PC-9 (cell line): ENCODE results near the gene CCDC8. TPM values are rescaled to one million over a fixed set of nuclear protein-coding genes. Genes with fewer than 3 reads are reported as not detected.

ENCODE experiments used
- BruUV-seq: library from RNA; stranded (reverse); fragments of 400-500 nt; replicated peaks from 2 replicates; lab custom pipeline; 2021; lab: Mats Ljungman, UMichigan
- CTCF ChIA-PET: fragments of 300-600 bp; sonication (Branson Sonifier 250); formaldehyde crosslinking; loops from one replicate; lab custom pipeline; 2022; ENCODE audit warnings: antibody characterized with exemption; lab: Charles Lee
- POLR2A ChIA-PET: fragments of 300-600 bp; sonication (Branson Sonifier 250); formaldehyde crosslinking; loops from one replicate; lab custom pipeline; 2022; ENCODE audit warnings: antibody characterized with exemption; ENCODE audit not compliant: unreplicated experiment; lab: Charles Lee
- DNase-seq, 2 experiments: peaks; one replicate each; pipeline versions ENCODE4 v3.0.0 to v3.0.0-alpha.2; 2015 to 2022; ENCODE audit warnings: mixed read lengths in 1 of 2
- H2AFZ ChIP-seq: fragments of 200-600 bp; sonication (generic); 2 replicates; pipeline ENCODE4 v1.8.1; 2017; ENCODE audit warnings: antibody characterized with exemption
- H3F3A ChIP-seq: fragments of 200-600 bp; sonication (generic); 2 replicates; pipeline ENCODE4 v1.8.1; 2017; ENCODE audit warnings: antibody characterized with exemption, mild to moderate bottlenecking, low read depth; ENCODE audit not compliant: insufficient read depth
- H3K27ac ChIP-seq: fragments of 200-600 bp; sonication (generic); 2 replicates; pipeline ENCODE4 v1.6.1; 2016; ENCODE audit warnings: mixed run types
- H3K27me3 ChIP-seq: fragments of 200-600 bp; sonication (generic); 2 replicates; pipeline ENCODE4 v1.6.1; 2016; ENCODE audit warnings: low read depth, mixed run types; ENCODE audit not compliant: insufficient read depth
- H3K36me3 ChIP-seq: fragments of 200-600 bp; sonication (generic); 2 replicates; pipeline ENCODE4 v1.6.1; 2016; ENCODE audit warnings: low read depth, mixed run types
- H3K4me1 ChIP-seq: fragments of 200-600 bp; sonication (generic); replicated peaks from 2 replicates; pipeline ENCODE4 v1.6.1; 2016; ENCODE audit warnings: mixed run types; ENCODE audit not compliant: insufficient read depth
- H3K4me2 ChIP-seq: fragments of 200-600 bp; sonication (generic); 2 replicates; pipeline ENCODE4 v1.6.1; 2017; ENCODE audit warnings: mixed run types
- H3K4me3 ChIP-seq: fragments of 200-600 bp; sonication (generic); 2 replicates; pipeline ENCODE4 v1.6.1; 2016; ENCODE audit warnings: mixed run types
- H3K79me2 ChIP-seq: fragments of 200-600 bp; sonication (generic); 2 replicates; pipeline ENCODE4 v1.6.1; 2017; ENCODE audit warnings: low read depth, mixed run types
- H3K9me2 ChIP-seq: fragments of 200-600 bp; sonication (generic); 2 replicates; pipeline ENCODE4 v1.8.1; 2017; ENCODE audit warnings: mild to moderate bottlenecking; ENCODE audit not compliant: insufficient read depth
- H3K9me3 ChIP-seq: fragments of 200-600 bp; sonication (generic); 2 replicates; pipeline ENCODE4 v1.8.1; 2016; ENCODE audit warnings: low read depth; ENCODE audit not compliant: insufficient read depth
- H4K20me1 ChIP-seq: fragments of 200-600 bp; sonication (generic); 2 replicates; pipeline ENCODE4 v1.8.1; 2017; ENCODE audit not compliant: insufficient read depth
- CTCF ChIP-seq: fragments of 200-600 bp; sonication (generic); conservative IDR thresholded peaks from 2 replicates; pipeline ENCODE4 v1.6.1; 2017; ENCODE audit warnings: mixed run types, antibody characterized with exemption, mild to moderate bottlenecking, moderate library complexity
- EZH2 ChIP-seq: fragments of 200-600 bp; sonication (generic); IDR thresholded peaks from 2 replicates; pipeline ENCODE4 v1.8.0; 2017; ENCODE audit warnings: antibody characterized with exemption, low read depth
- intact Hi-C: fragments of 100-400 bp; cut with micrococcal nuclease; formaldehyde crosslinking; loops from one replicate; pipeline ENCODE4 v1.10.0; 2022; ENCODE audit not compliant: unreplicated experiment
- total RNA-seq: library from RNA; stranded (reverse); gene quantifications from 2 replicates; pipeline ENCODE4 v1.2.3, GENCODE V29; 2021

Gene CCDC8
- total RNA-seq, 1 experiment from 2014 or later: 4.2 TPM

- no peaks in the 10 kb centered on the region for H3K9me3 ChIP-seq
- no TSS peak for BruUV-seq
- ChIA-PET POLR2A (interaction anchor here (0.6 kb wide), 1 partner anchor 106 kb away, joined by 3 read pairs; no protein-coding TSS in a partner anchor), CTCF (interaction anchor here (0.6 kb wide), 1 partner anchor 56 kb away, joined by 3 read pairs; no protein-coding TSS in a partner anchor)
- H2AFZ ChIP-seq: no peak overlapping the region
- no peak overlapping the region for H3K4me3 ChIP-seq
- no peak for TF ChIP-seq EZH2
- no peak for TF ChIP-seq CTCF
- H3K4me2 ChIP-seq: no peak overlapping the region
- H3K27me3 ChIP-seq: no peaks in the 10 kb centered on the region
- peaks cover 48% of the 10 kb centered on the region for H3K79me2 ChIP-seq
- H3K36me3 ChIP-seq: 0 out of 2 replicates have a peak, but pooled peaks cover 10% of the 10 kb centered on the region
- peaks cover 41% of the 10 kb centered on the region for H3K4me1 ChIP-seq
- H3K27ac ChIP-seq: no peak overlapping the region
- peaks cover 3% of the 10 kb centered on the region; the same call in 1 of the 2 replicates for H4K20me1 ChIP-seq
- DNase-seq: no peak
- intact Hi-C loops: no loop called here
- H3K9me2 ChIP-seq: no peaks in the 10 kb centered on the region
- H3F3A ChIP-seq: peaks cover 28% of the 10 kb centered on the region
Observed at GRCh38 chr19:46368116-46368515, 45.2 kb downstream of the CCDC8 start.

- DNase-seq: no peak
- TF ChIP-seq EZH2 (no peak), CTCF (no peak)
- ChIA-PET POLR2A (no interaction called here), CTCF (interaction anchor here (0.6 kb wide), 1 partner anchor 55 kb away, joined by 3 read pairs; no protein-coding TSS in a partner anchor)
- Histone ChIP-seq H2AFZ (no peak overlapping the region), H3K9me3 (no peaks in the 10 kb centered on the region), H3K4me3 (no peak overlapping the region), H3K9me2 (no peaks in the 10 kb centered on the region), H3K27me3 (no peaks in the 10 kb centered on the region), H3K36me3 (0 out of 2 replicates have a peak, but pooled peaks cover 10% of the 10 kb centered on the region), H3K27ac (no peak overlapping the region), H3K79me2 (peaks cover 46% of the 10 kb centered on the region), H3K4me1 (peaks cover 34% of the 10 kb centered on the region), H4K20me1 (peaks cover 3% of the 10 kb centered on the region; the same call in 1 of the 2 replicates), H3F3A (peaks cover 21% of the 10 kb centered on the region), H3K4me2 (no peak overlapping the region)
- intact Hi-C loops: no loop called here
- BruUV-seq: no TSS peak
Observed at GRCh38 chr19:46367426-46367825, 45.9 kb downstream of the CCDC8 start.

- CTCF ChIA-PET: no interaction called here
- Histone ChIP-seq H3K27me3 (no peaks in the 10 kb centered on the region), H3K36me3 (0 out of 2 replicates have a peak, but pooled peaks cover 10% of the 10 kb centered on the region), H3K27ac (no peak overlapping the region), H3K79me2 (peaks cover 43% of the 10 kb centered on the region), H3K4me2 (no peak overlapping the region), H3K4me1 (peaks cover 28% of the 10 kb centered on the region), H4K20me1 (peaks cover 8% of the 10 kb centered on the region), H3F3A (peaks cover 17% of the 10 kb centered on the region), H3K9me3 (no peaks in the 10 kb centered on the region), H2AFZ (no peak overlapping the region), H3K4me3 (no peak overlapping the region), H3K9me2 (no peaks in the 10 kb centered on the region)
- no peak for DNase-seq
- no peak for TF ChIP-seq EZH2
- no peak for TF ChIP-seq CTCF
- POLR2A ChIA-PET: no interaction called here
- intact Hi-C loops: no loop called here
- no TSS peak for BruUV-seq
Observed at GRCh38 chr19:46366620-46367292, 46.6 kb downstream of the CCDC8 start.
